CD1c-positive myeloid dendritic cell (primary cell): ENCODE measurements around the gene SPDL1.

Experiments
- DNase-seq: peaks from one replicate; pipeline ENCODE4 v3.0.0-alpha.2; 2016; ENCODE audit errors: extremely low spot score

The SPDL1 gene

GRCh38 chr5:169629847-169630548 lies 46.4 kb downstream of the SPDL1 start:
- DNase-seq = no peak

- no peak for DNase-seq
These were observed 47.8 kb downstream of the SPDL1 start for GRCh38 chr5:169631360-169631759.

- DNase-seq = no peak
These were observed 49.4 kb downstream of the SPDL1 start for GRCh38 chr5:169632946-169633345.

GRCh38 chr5:169634606-169635005 lies 51.0 kb downstream of the SPDL1 start:
- DNase-seq = no peak

GRCh38 chr5:169635936-169636335 lies 52.4 kb downstream of the SPDL1 start:
- peak; percentile 68 for DNase-seq

GRCh38 chr5:169636477-169637084 lies 53.0 kb downstream of the SPDL1 start:
- no peak for DNase-seq

GRCh38 chr5:169637085-169637548 lies 53.5 kb downstream of the SPDL1 start, which contains the start of gene DOCK2:
Gene DOCK2 (plus strand): TSS chr5:169637275. CDS start chr5:169637327, 52 bp downstream.
- DNase-seq = peak; percentile 83

GRCh38 chr5:169637549-169638121 lies 54.1 kb downstream of the SPDL1 start:
- peak; percentile 62 for DNase-seq

GRCh38 chr5:169641253-169641652 lies 57.7 kb downstream of the SPDL1 start:
- no peak for DNase-seq

- DNase-seq = no peak
These were observed 63.3 kb downstream of the SPDL1 start for GRCh38 chr5:169646856-169647255.

GRCh38 chr5:169647566-169647965 lies 64.0 kb downstream of the SPDL1 start:
- peak; percentile 57 for DNase-seq

GRCh38 chr5:169648725-169649310 lies 65.2 kb downstream of the SPDL1 start:
- DNase-seq = peak; percentile 50

GRCh38 chr5:169649486-169649885 lies 65.9 kb downstream of the SPDL1 start:
- DNase-seq = peak; percentile 62

GRCh38 chr5:169650701-169651331 lies 67.2 kb downstream of the SPDL1 start:
- DNase-seq = peak; percentile 53

- no peak for DNase-seq
These were observed 68.0 kb downstream of the SPDL1 start for GRCh38 chr5:169651526-169651925.

- no peak for DNase-seq
These were observed 68.5 kb downstream of the SPDL1 start for GRCh38 chr5:169652057-169652456.

GRCh38 chr5:169653091-169653490 lies 69.5 kb downstream of the SPDL1 start:
- peak; percentile 60 for DNase-seq
